IMR-90 (cell line): ENCODE data around the gene ARHGAP31. TPM values are rescaled to one million over a fixed set of nuclear protein-coding genes. Genes with fewer than 3 reads are reported as not detected.

Experiments
- ATAC-seq: fragments of 200-7000 bp; cut with Tn5 transposase; 2 replicates; pipeline ENCODE4 v1.9.1; 2020; ENCODE audit warnings: low read depth, mild to moderate bottlenecking, moderate library complexity
- BruUV-seq: library from RNA; stranded (reverse); fragments of 400-500 nt; replicated peaks from 2 replicates; lab custom pipeline; 2021; lab: Mats Ljungman, UMichigan
- CTCF ChIA-PET: fragments of 300-600 bp; formaldehyde crosslinking; extraction: SDS; loops from one replicate; lab custom pipeline; 2021; ENCODE audit warnings: antibody characterized with exemption; lab: Yijun Ruan, JAX
- POLR2A ChIA-PET: fragments of 300-600 bp; sonication (Branson Sonifier 250); formaldehyde crosslinking; loops from one replicate; lab custom pipeline; 2022; ENCODE audit warnings: antibody characterized with exemption; ENCODE audit not compliant: unreplicated experiment; lab: Charles Lee
- DNase-seq: peaks from one replicate; pipeline ENCODE4 v3.0.0; 2013
- H2AFZ ChIP-seq: replicated peaks from 2 replicates; pipeline ENCODE3; 2013; ENCODE audit warnings: low read length, mild to moderate bottlenecking; ENCODE audit not compliant: poor library complexity
- H2AK5ac ChIP-seq: 2 replicates; pipeline ENCODE4 v1.6.1; 2013; ENCODE audit warnings: low read depth, low read length, inconsistent platforms
- H2AK9ac ChIP-seq: replicated peaks from 2 replicates; pipeline ENCODE3; 2013; ENCODE audit warnings: mild to moderate bottlenecking, low read depth, low read length, moderate library complexity; ENCODE audit not compliant: poor library complexity
- H2BK120ac ChIP-seq: 2 replicates; pipeline ENCODE4 v1.6.1; 2013; ENCODE audit warnings: low read depth, low read length, inconsistent platforms
- H2BK15ac ChIP-seq: 3 replicates; pipeline ENCODE4 v1.6.1; 2013; ENCODE audit warnings: low read depth, low read length, inconsistent platforms
- H2BK20ac ChIP-seq: 2 replicates; pipeline ENCODE4 v1.6.1; 2013; ENCODE audit warnings: low read depth, mild to moderate bottlenecking, inconsistent platforms, low read length, moderate library complexity
- H2BK5ac ChIP-seq: 2 replicates; pipeline ENCODE4 v1.6.1; 2013; ENCODE audit warnings: mild to moderate bottlenecking, low read depth, low read length, inconsistent platforms; ENCODE audit not compliant: poor library complexity, severe bottlenecking
- H3K14ac ChIP-seq: replicated peaks from 2 replicates; pipeline ENCODE4 v1.6.1; 2013; ENCODE audit warnings: low read depth, low read length, inconsistent platforms
- H3K18ac ChIP-seq: 2 replicates; pipeline ENCODE4 v1.6.1; 2013; ENCODE audit warnings: low read depth, low read length, control low read depth
- H3K23ac ChIP-seq: 2 replicates; pipeline ENCODE4 v1.6.1; 2013; ENCODE audit warnings: low read depth, low read length, inconsistent platforms
- H3K27ac ChIP-seq: 2 replicates; pipeline ENCODE4 v1.5.1; 2013; ENCODE audit warnings: mild to moderate bottlenecking, control low read depth, low read length; ENCODE audit not compliant: insufficient read depth
- H3K27me3 ChIP-seq: 2 replicates; pipeline ENCODE4 v1.6.1; 2013; ENCODE audit warnings: low read length; ENCODE audit not compliant: control insufficient read depth, insufficient read depth
- H3K36me3 ChIP-seq: 2 replicates; pipeline ENCODE4 v1.6.1; 2013; ENCODE audit warnings: low read length, mixed read lengths; ENCODE audit not compliant: control insufficient read depth, insufficient read depth
- H3K4ac ChIP-seq: 2 replicates; pipeline ENCODE4 v1.6.1; 2013; ENCODE audit warnings: low read depth, low read length, inconsistent platforms
- H3K4me1 ChIP-seq: 2 replicates; pipeline ENCODE4 v1.6.1; 2013; ENCODE audit warnings: low read length, mixed read lengths; ENCODE audit not compliant: control insufficient read depth, insufficient read depth
- H3K4me2 ChIP-seq: 2 replicates; pipeline ENCODE4 v1.6.1; 2013; ENCODE audit warnings: low read depth, mild to moderate bottlenecking, control low read depth, low read length, moderate library complexity
- H3K4me3 ChIP-seq: 2 replicates; pipeline ENCODE4 v1.5.1; 2013; ENCODE audit warnings: low read depth, mild to moderate bottlenecking, control low read depth, low read length, moderate library complexity; ENCODE audit not compliant: insufficient read depth
- H3K56ac ChIP-seq: 2 replicates; pipeline ENCODE4 v1.6.1; 2013; ENCODE audit warnings: low read length, inconsistent platforms; ENCODE audit not compliant: insufficient read depth; ENCODE audit errors: extremely low read depth
- H3K79me1 ChIP-seq, 2 experiments: 2 replicates each; pipeline ENCODE4 v1.6.1; 2013; ENCODE audit warnings: low read length in 2 of 2, inconsistent platforms in 1 of 2, low read depth in 1 of 2
- H3K9ac ChIP-seq: 2 replicates; pipeline ENCODE4 v1.6.1; 2013; ENCODE audit warnings: low read depth, low read length, control low read depth
- H3K9me1 ChIP-seq: 2 replicates; pipeline ENCODE4 v1.6.1; 2013; ENCODE audit warnings: low read length, inconsistent platforms; ENCODE audit not compliant: insufficient read depth
- H3K9me3 ChIP-seq: 2 replicates; pipeline ENCODE4 v1.6.1; 2013; ENCODE audit warnings: low read length; ENCODE audit not compliant: control insufficient read depth, insufficient read depth
- H4K20me1 ChIP-seq: 2 replicates; pipeline ENCODE4 v1.6.1; 2013; ENCODE audit warnings: low read length, inconsistent platforms; ENCODE audit not compliant: insufficient read depth
- H4K5ac ChIP-seq: 2 replicates; pipeline ENCODE4 v1.6.1; 2013; ENCODE audit warnings: mild to moderate bottlenecking, low read depth, low read length, control low read depth
- H4K8ac ChIP-seq, 2 experiments: 2 replicates each; pipeline ENCODE4 v1.6.1; 2013; ENCODE audit warnings: low read depth in 2 of 2, low read length in 2 of 2, control low read depth in 1 of 2, inconsistent platforms in 1 of 2
- H4K91ac ChIP-seq: 2 replicates; pipeline ENCODE4 v1.6.1; 2013; ENCODE audit warnings: low read depth, low read length, inconsistent platforms; ENCODE audit not compliant: insufficient read depth
- CEBPB ChIP-seq: IDR thresholded peaks from 2 replicates; pipeline ENCODE4 v1.6.1; 2012; ENCODE audit warnings: low read depth, low read length, improper control_type of control experiment
- CHD1 ChIP-seq: IDR thresholded peaks from 2 replicates; pipeline ENCODE4 v1.6.1; 2012; ENCODE audit warnings: low read depth, low read length, improper control_type of control experiment
- CTCF ChIP-seq: conservative IDR thresholded peaks from 2 replicates; pipeline ENCODE4 v1.5.1; 2012; ENCODE audit warnings: mild to moderate bottlenecking, low read depth, low read length, improper control_type of control experiment
- ELK1 ChIP-seq: fragments of 150-350 bp; IDR thresholded peaks from 2 replicates; pipeline ENCODE4 v1.6.1; 2016; ENCODE audit warnings: low read depth, mild to moderate bottlenecking, low read length, moderate library complexity, borderline replicate concordance
- FOS ChIP-seq: fragments of 150-350 bp; IDR thresholded peaks from 2 replicates; pipeline ENCODE4 v1.6.1; 2016; ENCODE audit warnings: low read depth, low read length
- MAFK ChIP-seq: IDR thresholded peaks from 2 replicates; pipeline ENCODE4 v1.6.1; 2012; ENCODE audit warnings: low read depth, low read length, improper control_type of control experiment
- MAZ ChIP-seq: IDR thresholded peaks from 2 replicates; pipeline ENCODE4 v1.6.1; 2012; ENCODE audit warnings: low read depth, mild to moderate bottlenecking, low read length, improper control_type of control experiment, moderate library complexity, borderline replicate concordance
- MXI1 ChIP-seq: IDR thresholded peaks from 2 replicates; pipeline ENCODE4 v1.6.1; 2012; ENCODE audit warnings: low read depth, mild to moderate bottlenecking, low read length, moderate library complexity, borderline replicate concordance
- NFE2L2 ChIP-seq: fragments of 150-350 bp; IDR thresholded peaks from 2 replicates; pipeline ENCODE4 v1.6.1; 2016; ENCODE audit warnings: low read depth, mild to moderate bottlenecking, low read length
- POLR2A ChIP-seq: IDR thresholded peaks from 2 replicates; pipeline ENCODE4 v1.6.1; 2012; ENCODE audit warnings: mild to moderate bottlenecking, low read depth, low read length
- RCOR1 ChIP-seq: IDR thresholded peaks from 2 replicates; pipeline ENCODE4 v1.6.1; 2012; ENCODE audit warnings: mild to moderate bottlenecking, low read length, improper control_type of control experiment; ENCODE audit not compliant: insufficient replicate concordance
- USF2 ChIP-seq: fragments of 150-350 bp; IDR thresholded peaks from 2 replicates; pipeline ENCODE4 v1.6.1; 2017; ENCODE audit warnings: mild to moderate bottlenecking, antibody characterized with exemption, low read length, low read depth
- WGBS, 2 experiments: methylation state at CpG; one replicate each; pipeline versions ENCODE4 v1.1.5 to v1.1.7; 2013; ENCODE audit warnings: missing lambda C conversion rate in 2 of 2; ENCODE audit not compliant: insufficient read length in 1 of 2; ENCODE audit errors: extremely low coverage in 2 of 2; 5-methylcytosine and 5-hydroxymethylcytosine counted together
- dilution Hi-C: fragments of 300-500 bp; cut with HindIII; formaldehyde crosslinking; loops from one replicate; pipeline ENCODE4 v1.14.3; 2018; ENCODE audit warnings: low sequenced_read_pairs; ENCODE audit not compliant: unreplicated experiment
- in situ Hi-C: fragments of 300-500 bp; cut with MboI; formaldehyde crosslinking; loops from 3 replicates; pipeline ENCODE4 v1.14.3; 2019; ENCODE audit warnings: low sequenced_read_pairs, inconsistent platforms, mixed read lengths
- intact Hi-C: fragments of 100-400 bp; cut with micrococcal nuclease; formaldehyde crosslinking; loops from 2 replicates; pipeline ENCODE4 v1.10.0; 2022
- polyA plus RNA-seq, 3 experiments: library from polyadenylated mRNA; depleted of rRNA; stranded (reverse); fragments of >200 nt; gene quantifications; 2 replicates each; pipeline ENCODE4 v1.2.3, GENCODE V29; 2012; ENCODE audit warnings: low replicate concordance in 1 of 3
- total RNA-seq: library from RNA; depleted of rRNA; stranded (reverse); fragments of >200 nt; gene quantifications from 2 replicates; pipeline ENCODE4 v1.2.3, GENCODE V29; 2012

Gene ARHGAP31
- total and polyA plus RNA-seq, 2 of the 4 experiments (the other 2 are of a cell fraction): 6.6 to 7.7 TPM

GRCh38 chr3:119315600-119316312 is 21.6 kb downstream of the ARHGAP31 start:
- Histone ChIP-seq H2BK5ac (no peak overlapping the region), H2BK20ac (0 out of 2 replicates have a peak overlapping the region, but pooled peaks have one; percentile 9), H2AK5ac (no peak overlapping the region), H2BK120ac (no peak overlapping the region), H3K9me3 (no peaks in the 10 kb centered on the region), H3K4me3 (no peak overlapping the region), H3K4me1 (peaks cover 11% of the 10 kb centered on the region), H4K20me1 (no peaks in the 10 kb centered on the region), H3K79me1 (peaks cover 27 to 68% of the 10 kb centered on the region in 2 experiments), H3K4me2 (no peak overlapping the region), H3K27ac (peak overlapping the region; percentile 39), H3K9ac (peak overlapping the region; percentile 38; the same call in 1 of the 2 replicates), H3K9me1 (peaks cover 12% of the 10 kb centered on the region), H3K4ac (no peak overlapping the region), H2BK15ac (no peak overlapping the region), H4K5ac (no peak overlapping the region), H2AFZ (no peak overlapping the region), H4K8ac (no peak overlapping the region; a peak in 1 of 4 replicates), H3K36me3 (peaks cover 6% of the 10 kb centered on the region), H3K18ac (no peak overlapping the region), H3K23ac (peak overlapping the region; percentile 56; the same call in 1 of the 2 replicates), H3K56ac (no peak overlapping the region), H3K27me3 (no peaks in the 10 kb centered on the region), H4K91ac (no peak overlapping the region), H2AK9ac (no peak overlapping the region), H3K14ac (peak overlapping the region; percentile 58; the same call in 1 of the 2 replicates)
- in situ Hi-C loops (no loop called here), intact Hi-C loops (no loop called here), dilution Hi-C loops (no loop called here)
- TF ChIP-seq FOS (no peak), POLR2A (no peak), NFE2L2 (no peak), CTCF (no peak), CEBPB (peak; percentile 27; the same call in 1 of the 2 replicates), RCOR1 (no peak), MAZ (no peak), MXI1 (no peak), MAFK (no peak), ELK1 (no peak), CHD1 (no peak), USF2 (0 out of 2 replicates have a peak, but pooled peaks have one; percentile 5)
- ATAC-seq (no peak), DNase-seq (no peak)
- no CpG with 5 or more reads among the region's 3 CpGs for WGBS, 2 experiments
- POLR2A ChIA-PET: no interaction called here
- CTCF ChIA-PET: interaction anchor here (1.1 kb wide), 1 partner anchor 30 kb away, joined by 3 read pairs; no protein-coding TSS in a partner anchor
- no TSS peak for BruUV-seq
